B cell (primary cell): Measurements from ENCODE around the gene PLSCR3. TPM values are rescaled to one million over a fixed set of nuclear protein-coding genes. Genes with fewer than 3 reads are reported as not detected.

Source experiments
- ATAC-seq: fragments of 200-7000 bp; cut with Tn5 transposase; one replicate; pipeline ENCODE4 v1.10.0; 2021; ENCODE audit warnings: low read depth, mild to moderate bottlenecking, moderate number of reproducible peaks, moderate library complexity
- CTCF ChIA-PET: fragments of 350-600 bp; sonication (Branson Sonifier 250); formaldehyde crosslinking; loops from one replicate; lab custom pipeline; 2021; ENCODE audit warnings: antibody characterized with exemption, inconsistent platforms; lab: Charles Lee
- POLR2A ChIA-PET: fragments of 350-600 bp; sonication (Branson Sonifier 250); formaldehyde crosslinking; loops from one replicate; lab custom pipeline; 2021; ENCODE audit warnings: antibody characterized with exemption; lab: Charles Lee
- DNase-seq: peaks from one replicate; pipeline ENCODE4 v3.0.0; 2013
- H2AFZ ChIP-seq: 2 replicates; pipeline ENCODE4 v1.6.1; 2012; ENCODE audit warnings: mild to moderate bottlenecking, low read depth, low read length; ENCODE audit not compliant: insufficient read depth, poor library complexity, severe bottlenecking
- H3K27ac ChIP-seq, 2 donors: 1 replicate in 1 of 2; 2 replicates in 1 of 2; pipeline ENCODE4 v1.5.1; 2012 to 2013; ENCODE audit warnings: low read length in 2 of 2, mild to moderate bottlenecking in 2 of 2, moderate library complexity in 1 of 2
- H3K27me3 ChIP-seq, 4 experiments: fragments of 200-600 bp in 1 of 4; sonication (generic) in 1 of 4; replicated peaks in 1 of 4; 1 replicate in 2 of 4; 2 replicates in 2 of 4; pipeline versions ENCODE4 v1.6.1 to v1.7.0; 2013 to 2016; ENCODE audit warnings: low read length in 3 of 4, mild to moderate bottlenecking in 2 of 4, mixed read lengths in 1 of 4, moderate library complexity in 1 of 4; ENCODE audit not compliant: insufficient read depth in 4 of 4, control insufficient read depth in 3 of 4; ENCODE audit errors: control extremely low read depth in 1 of 4
- H3K36me3 ChIP-seq, 2 experiments: replicated peaks in 1 of 2; 1 replicate in 1 of 2; 2 replicates in 1 of 2; pipeline versions ENCODE4 v1.6.1 to v1.7.1; 2013; ENCODE audit warnings: low read length in 1 of 2; ENCODE audit not compliant: insufficient read depth in 2 of 2, control insufficient read depth in 1 of 2; ENCODE audit errors: control extremely low read depth in 1 of 2, extremely low read depth in 1 of 2
- H3K4me1 ChIP-seq, 2 donors: fragments of 200-600 bp in 1 of 2; sonication (generic) in 1 of 2; 1 replicate in 1 of 2; 2 replicates in 1 of 2; pipeline versions ENCODE4 v1.5.1 to v1.6.1; 2013 to 2017; ENCODE audit warnings: low read length in 2 of 2; ENCODE audit not compliant: control insufficient read depth in 2 of 2, insufficient read depth in 2 of 2
- H3K4me2 ChIP-seq: replicated peaks from 2 replicates; pipeline ENCODE3; 2012; ENCODE audit warnings: mild to moderate bottlenecking, low read depth, low read length; ENCODE audit not compliant: poor library complexity, severe bottlenecking
- H3K4me3 ChIP-seq, 5 experiments: fragments of 200-600 bp in 1 of 5; sonication (generic) in 1 of 5; 1 replicate in 3 of 5; 2 replicates in 2 of 5; pipeline versions ENCODE4 v1.5.1 to v1.7.0; 2011 to 2016; ENCODE audit warnings: low read length in 4 of 5, mild to moderate bottlenecking in 4 of 5, low read depth in 2 of 5, control low read depth in 1 of 5, moderate library complexity in 1 of 5; ENCODE audit not compliant: insufficient read depth in 1 of 5; ENCODE audit errors: control extremely low read depth in 1 of 5, extremely low read depth in 1 of 5
- H3K79me2 ChIP-seq: fragments of 200-600 bp; sonication (generic); one replicate; pipeline ENCODE4 v1.6.0; 2016; ENCODE audit warnings: low read length; ENCODE audit not compliant: control insufficient read depth, insufficient read depth
- H3K9ac ChIP-seq: fragments of 200-600 bp; sonication (generic); 2 replicates; pipeline ENCODE4 v1.6.1; 2017; ENCODE audit warnings: mild to moderate bottlenecking, low read length, moderate library complexity
- H3K9me3 ChIP-seq, 3 donors: one replicate each; pipeline versions ENCODE4 v1.6.1 to v1.7.1; 2013; ENCODE audit warnings: low read length in 2 of 3; ENCODE audit not compliant: control insufficient read depth in 2 of 3, insufficient read depth in 1 of 3; ENCODE audit errors: control extremely low read depth in 1 of 3
- H4K20me1 ChIP-seq: 2 replicates; pipeline ENCODE4 v1.6.0; 2012; ENCODE audit warnings: mild to moderate bottlenecking, low read length; ENCODE audit not compliant: insufficient read depth, control insufficient read depth, poor library complexity, severe bottlenecking
- H3K27ac Mint-ChIP-seq: one replicate; pipeline ENCODE4 v1.8.0; 2021; ENCODE audit warnings: mixed read lengths
- H3K27me3 Mint-ChIP-seq: one replicate; pipeline ENCODE4 v1.8.0; 2021; ENCODE audit warnings: mixed read lengths
- H3K4me1 Mint-ChIP-seq: one replicate; pipeline ENCODE4 v1.8.0; 2021; ENCODE audit warnings: mixed read lengths
- H3K4me3 Mint-ChIP-seq: one replicate; pipeline ENCODE4 v1.8.0; 2021; ENCODE audit warnings: mixed read lengths
- H3K9me3 Mint-ChIP-seq: one replicate; pipeline ENCODE4 v1.8.0; 2022; ENCODE audit warnings: mixed read lengths; ENCODE audit not compliant: insufficient read depth
- CTCF ChIP-seq: fragments of 200-600 bp; IDR thresholded peaks from one replicate; pipeline ENCODE4 v1.8.0; 2022; ENCODE audit warnings: antibody characterized with exemption, mild to moderate bottlenecking
- EZH2 ChIP-seq: IDR thresholded peaks from 2 replicates; pipeline ENCODE4 v1.6.1; 2012; ENCODE audit warnings: borderline replicate concordance, low read depth, mild to moderate bottlenecking, moderate library complexity, low read length; ENCODE audit not compliant: insufficient read depth, poor library complexity, severe bottlenecking
- WGBS: methylation state at CpG from one replicate; pipeline ENCODE4 v1.1.5; 2013; ENCODE audit warnings: missing lambda C conversion rate; ENCODE audit not compliant: insufficient coverage; 5-methylcytosine and 5-hydroxymethylcytosine counted together
- intact Hi-C: fragments of 100-400 bp; cut with micrococcal nuclease; formaldehyde crosslinking; loops from one replicate; pipeline ENCODE4 v1.10.0; 2022
- polyA plus RNA-seq: library from polyadenylated mRNA; depleted of rRNA; stranded (reverse); fragments of >200 nt; gene quantifications from 2 replicates; pipeline ENCODE4 v1.2.3, GENCODE V29; 2012
- total RNA-seq, 2 donors: library from RNA; stranded (reverse); fragments of 120-200 nt in 1 of 2; gene quantifications; 1 replicate in 1 of 2; 2 replicates in 1 of 2; pipeline versions ENCODE4 v1.2.3 to v1.2.4, GENCODE V29; 2013 to 2022

The PLSCR3 gene
- total and polyA plus RNA-seq, 2 donors (not counting 1 experiment from before 2014, with no cell fraction given) = 31.6 to 122 TPM

- Mint-ChIP-seq H3K27ac (no peak overlapping the region), H3K9me3 (no peaks in the 10 kb centered on the region), H3K27me3 (peaks cover 75% of the 10 kb centered on the region), H3K4me1 (peaks cover 38% of the 10 kb centered on the region), H3K4me3 (peak overlapping the region; percentile 23)
- H3K9me3 ChIP-seq = peaks cover 0 to 29% (median 0%) of the 10 kb centered on the region in 3 donors
- no peak overlapping the region for H3K4me2 ChIP-seq
- no peaks in the 10 kb centered on the region for H3K36me3 ChIP-seq
- ChIA-PET CTCF (interaction anchor here (0.5 to 3.8 kb wide), 10 partner anchors 8 to 189 kb away, joined by 3 to 17 read pairs (median 4); partner anchors contain the start of gene TMEM102), POLR2A (interaction anchor here (0.5 to 2.0 kb wide), 8 partner anchors 9 to 165 kb away, joined by 3 to 8 read pairs (median 4); partner anchors contain the start of genes POLR2A and TMEM102)
- peaks cover 0 to 88% (median 60%) of the 10 kb centered on the region in 4 experiments for H3K27me3 ChIP-seq
- peaks cover 44 to 52% of the 10 kb centered on the region in 2 donors for H3K4me1 ChIP-seq
- H3K4me3 ChIP-seq = no peak overlapping the region
- 100% methylated on average over 4 of the region's 7 CpGs for WGBS
- H3K27ac ChIP-seq = no peak overlapping the region
- H4K20me1 ChIP-seq = peaks cover 20% of the 10 kb centered on the region
- H2AFZ ChIP-seq = no peak overlapping the region
- ATAC-seq = no peak
- no peak overlapping the region for H3K9ac ChIP-seq
- TF ChIP-seq CTCF (no peak), EZH2 (no peak)
- DNase-seq = no peak
- intact Hi-C loops = no loop called here
- peaks cover 7% of the 10 kb centered on the region for H3K79me2 ChIP-seq
Measured at GRCh38 chr17:7443499-7444485, 49.5 kb upstream of the PLSCR3 start.
